ENCODE measurements around the gene USP36.

DNA sequence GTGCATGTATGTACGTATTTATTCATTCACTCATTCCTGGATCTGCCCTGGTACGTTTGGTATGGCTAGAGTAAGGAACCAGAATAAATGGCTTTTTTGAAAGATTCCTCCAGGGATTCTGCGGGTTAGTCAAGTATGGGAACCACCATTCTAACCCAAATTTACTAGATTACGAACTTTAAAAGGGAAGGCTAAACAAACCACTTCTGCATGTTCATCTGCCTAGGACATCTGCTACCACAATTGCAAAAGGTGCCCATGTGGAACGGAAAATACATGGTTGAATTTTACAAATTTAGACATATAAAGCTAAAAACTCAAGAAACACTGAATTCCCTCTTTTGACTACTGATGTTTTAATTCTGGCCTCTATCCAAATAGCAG, 80.7 kb downstream of the USP36 start:
- TF ChIP-seq, protein P1, sequence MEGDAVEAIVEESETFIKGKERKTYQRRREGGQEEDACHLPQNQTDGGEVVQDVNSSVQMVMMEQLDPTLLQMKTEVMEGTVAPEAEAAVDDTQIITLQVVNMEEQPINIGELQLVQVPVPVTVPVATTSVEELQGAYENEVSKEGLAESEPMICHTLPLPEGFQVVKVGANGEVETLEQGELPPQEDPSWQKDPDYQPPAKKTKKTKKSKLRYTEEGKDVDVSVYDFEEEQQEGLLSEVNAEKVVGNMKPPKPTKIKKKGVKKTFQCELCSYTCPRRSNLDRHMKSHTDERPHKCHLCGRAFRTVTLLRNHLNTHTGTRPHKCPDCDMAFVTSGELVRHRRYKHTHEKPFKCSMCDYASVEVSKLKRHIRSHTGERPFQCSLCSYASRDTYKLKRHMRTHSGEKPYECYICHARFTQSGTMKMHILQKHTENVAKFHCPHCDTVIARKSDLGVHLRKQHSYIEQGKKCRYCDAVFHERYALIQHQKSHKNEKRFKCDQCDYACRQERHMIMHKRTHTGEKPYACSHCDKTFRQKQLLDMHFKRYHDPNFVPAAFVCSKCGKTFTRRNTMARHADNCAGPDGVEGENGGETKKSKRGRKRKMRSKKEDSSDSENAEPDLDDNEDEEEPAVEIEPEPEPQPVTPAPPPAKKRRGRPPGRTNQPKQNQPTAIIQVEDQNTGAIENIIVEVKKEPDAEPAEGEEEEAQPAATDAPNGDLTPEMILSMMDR (IDR thresholded peaks at IDR 0.05; ENCODE audit: insufficient read depth, low read length, poor library complexity, severe bottlenecking) = no peak
- TF ChIP-seq EZH2phosphoT487 (conservative IDR thresholded peaks at IDR 0.05; ENCODE audit: low read length) = no peak

All from SU-DHL-6 (cell line).